CD4-positive, alpha-beta T cell treated with Interleukin-10 for 1 hour (primary cell): ENCODE results near the gene CD70.
"Not testable (repeated sequence)": the region's sequence is repeated elsewhere in the genome, so short reads cannot be mapped to it uniquely, and the experiment has no call there.

Experiments
- DNase-seq: peaks from one replicate; pipeline ENCODE4 v3.0.0-alpha.2; 2020

The CD70 gene

DNA sequence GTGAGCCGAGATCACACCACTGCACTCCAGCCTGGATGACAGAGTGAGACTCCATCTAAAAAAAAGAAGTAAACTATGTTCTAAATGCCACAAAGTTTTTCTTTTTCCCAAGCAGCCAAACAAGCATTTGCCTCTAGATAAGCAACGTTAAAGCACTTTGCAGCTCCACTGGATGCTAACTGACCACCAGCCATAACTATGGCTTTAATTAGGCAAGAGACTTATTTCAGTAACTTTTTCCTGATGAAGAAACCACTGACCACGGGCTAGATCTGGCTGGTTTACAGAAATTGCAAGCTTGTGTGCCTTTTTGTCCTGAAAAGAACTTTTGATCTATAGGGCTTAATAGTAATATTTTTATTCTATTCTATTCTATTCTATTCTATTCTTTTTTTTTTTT lies 22.1 kb downstream of the CD70 start:
- DNase-seq, result no peak

GRCh38 chr19:6568010-6568526 lies 22.9 kb downstream of the CD70 start:
- DNase-seq, result no peak

- not testable (repeated sequence) for DNase-seq
Measured at GRCh38 chr19:6566727-6567126, 24.2 kb downstream of the CD70 start.

- peak; percentile 23 for DNase-seq
Measured at GRCh38 chr19:6564393-6564792, 26.6 kb downstream of the CD70 start.

GRCh38 chr19:6562437-6562836 lies 28.5 kb downstream of the CD70 start:
- DNase-seq, result not testable (repeated sequence)

DNA sequence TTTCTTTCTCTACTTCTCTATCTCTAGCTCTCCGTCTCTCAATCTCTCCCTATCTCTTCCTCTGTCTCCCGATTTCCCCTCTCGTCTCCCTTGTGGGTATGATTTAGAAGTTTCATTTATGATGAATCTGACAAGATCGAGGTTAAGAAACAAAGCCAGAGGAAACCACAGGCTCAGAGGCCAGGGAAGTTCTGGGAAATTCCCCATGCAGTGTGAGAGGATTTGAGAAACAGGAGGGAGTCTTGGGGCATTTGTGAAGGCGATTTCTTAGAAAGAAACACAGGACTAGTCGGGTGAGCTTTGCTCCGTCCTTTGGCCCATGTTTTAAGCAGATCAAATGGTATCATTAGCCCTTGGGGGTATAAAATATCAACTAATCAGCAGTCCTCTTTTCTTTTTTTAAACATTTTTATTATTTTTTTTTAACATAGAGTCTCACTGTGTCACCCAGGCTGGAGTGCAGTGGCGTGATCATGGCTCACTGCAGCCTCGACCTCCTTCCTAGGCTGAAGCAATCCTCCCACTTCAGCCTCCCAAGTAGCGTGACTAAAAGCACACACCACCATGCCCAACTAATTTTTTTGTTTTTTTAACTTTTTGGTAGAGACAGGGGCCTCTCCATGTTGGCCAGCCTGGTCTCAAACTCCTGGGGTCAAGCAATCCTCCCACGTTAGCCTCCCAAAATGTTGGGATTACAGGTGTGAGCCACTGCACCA lies 34.3 kb downstream of the CD70 start:
- DNase-seq, result no peak

DNA sequence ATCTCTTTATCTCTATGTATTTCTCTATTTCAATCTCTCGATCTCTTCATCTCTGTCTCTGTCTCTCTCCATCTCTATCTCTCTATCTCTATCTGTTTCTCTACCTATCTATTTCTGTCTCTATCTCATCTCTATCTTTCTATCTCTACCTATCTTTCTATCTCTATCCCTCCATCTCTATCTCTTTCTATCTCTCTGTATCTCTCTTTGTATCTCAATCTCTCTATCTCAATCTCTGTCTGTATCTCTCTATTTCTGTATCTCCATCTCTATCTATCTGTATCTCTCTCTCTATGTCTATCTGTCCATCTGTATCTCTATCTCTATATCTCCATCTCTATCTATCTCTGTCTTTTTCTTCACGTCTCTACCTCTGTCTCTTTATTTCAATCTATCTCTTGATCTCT lies 34.9 kb downstream of the CD70 start:
- no peak for DNase-seq

DNA sequence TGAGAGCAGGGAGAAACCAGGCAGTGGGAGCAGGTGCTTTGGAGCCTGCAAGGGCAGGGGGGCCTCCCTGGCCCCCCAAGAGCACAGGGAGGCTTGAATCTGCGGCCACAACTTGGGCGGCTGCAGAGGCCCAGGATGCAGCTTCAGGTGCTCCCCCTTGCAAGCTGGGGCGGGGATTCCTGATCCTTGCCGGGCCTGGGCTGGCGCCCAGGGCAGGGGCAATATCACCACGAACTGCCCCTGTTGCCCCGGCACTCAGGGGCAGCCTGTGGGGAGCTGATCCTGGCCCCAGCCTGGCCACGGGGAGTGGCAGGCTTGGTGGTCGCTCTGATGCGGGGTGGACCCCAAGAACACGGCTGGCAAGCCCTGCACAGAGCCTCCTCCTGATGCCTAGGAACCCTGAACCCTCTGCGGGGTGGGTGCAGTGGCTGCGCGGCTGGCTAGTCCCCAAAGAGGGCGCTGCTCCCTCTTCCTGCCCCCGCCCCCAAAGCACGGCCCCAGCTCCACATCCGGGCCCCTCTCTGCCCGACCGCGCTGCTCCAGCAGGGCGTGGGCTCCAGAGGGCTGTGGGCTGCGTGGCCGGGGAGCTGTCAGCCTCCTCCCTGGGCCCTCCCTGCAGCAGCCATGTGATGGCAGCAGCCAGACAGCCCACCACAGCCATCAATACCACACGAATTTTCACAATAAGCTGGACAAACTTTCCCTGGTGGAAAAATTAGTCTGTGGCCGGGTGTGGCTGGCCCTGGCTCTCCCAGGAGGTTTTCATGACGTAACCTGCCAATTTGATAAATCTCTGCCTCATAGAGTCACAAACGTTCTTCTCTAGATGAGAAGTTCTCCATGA lies 39.1 kb downstream of the CD70 start:
- DNase-seq, result peak; percentile 73

DNA sequence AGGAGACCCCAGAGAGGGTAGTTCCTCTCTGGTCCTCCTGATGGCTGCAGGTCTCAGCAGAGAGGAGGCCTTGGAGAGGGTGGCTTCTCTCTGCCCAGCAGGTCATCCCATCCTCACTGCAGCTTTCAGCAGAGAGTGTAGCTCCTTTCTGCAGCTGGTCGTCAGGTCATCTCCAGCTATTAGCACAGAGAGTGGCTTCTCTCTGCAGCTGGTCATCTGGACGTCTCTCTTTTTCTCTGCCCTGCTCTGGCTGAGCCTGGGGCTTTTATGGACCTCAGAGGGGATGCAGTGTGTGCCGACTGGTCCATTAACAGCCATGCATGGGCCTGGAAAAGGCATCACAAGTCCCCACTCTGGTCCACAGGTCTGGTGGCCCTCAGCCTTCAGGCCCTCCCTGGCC lies 39.9 kb downstream of the CD70 start:
- DNase-seq, result no peak

- not testable (repeated sequence) for DNase-seq
Measured at GRCh38 chr19:6550679-6551078, 40.3 kb downstream of the CD70 start.

DNA sequence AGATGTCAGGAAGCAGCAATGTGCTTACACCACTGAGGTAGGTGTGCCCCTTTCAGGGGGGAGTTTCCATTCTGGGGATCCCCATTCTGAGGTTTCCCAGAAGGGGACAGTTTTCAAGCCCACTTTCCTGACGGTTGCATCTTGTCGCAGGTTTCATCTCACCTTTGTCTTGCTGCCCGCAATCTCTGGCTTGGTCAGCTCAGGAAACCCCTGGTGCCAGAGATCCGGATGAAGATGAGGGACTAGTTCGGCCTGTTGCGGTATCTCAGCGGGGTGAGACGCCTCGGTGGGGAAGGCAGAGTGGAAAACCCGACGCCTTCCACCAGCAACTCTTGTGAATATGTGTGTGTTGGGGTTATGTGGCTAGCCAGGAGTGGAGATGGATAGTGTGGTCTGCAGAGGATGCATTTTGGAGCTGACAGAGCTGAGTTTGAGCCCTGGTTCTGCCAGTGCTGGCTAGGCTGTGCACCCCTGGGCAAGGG lies 47.0 kb downstream of the CD70 start:
- DNase-seq, result peak; percentile 43

- no peak for DNase-seq
Measured at GRCh38 chr19:6540918-6541689, 49.8 kb downstream of the CD70 start.

GRCh38 chr19:6539514-6539913 lies 51.4 kb downstream of the CD70 start:
- DNase-seq, result no peak
